Measurements from ENCODE around the gene BHLHA15.

DNA sequence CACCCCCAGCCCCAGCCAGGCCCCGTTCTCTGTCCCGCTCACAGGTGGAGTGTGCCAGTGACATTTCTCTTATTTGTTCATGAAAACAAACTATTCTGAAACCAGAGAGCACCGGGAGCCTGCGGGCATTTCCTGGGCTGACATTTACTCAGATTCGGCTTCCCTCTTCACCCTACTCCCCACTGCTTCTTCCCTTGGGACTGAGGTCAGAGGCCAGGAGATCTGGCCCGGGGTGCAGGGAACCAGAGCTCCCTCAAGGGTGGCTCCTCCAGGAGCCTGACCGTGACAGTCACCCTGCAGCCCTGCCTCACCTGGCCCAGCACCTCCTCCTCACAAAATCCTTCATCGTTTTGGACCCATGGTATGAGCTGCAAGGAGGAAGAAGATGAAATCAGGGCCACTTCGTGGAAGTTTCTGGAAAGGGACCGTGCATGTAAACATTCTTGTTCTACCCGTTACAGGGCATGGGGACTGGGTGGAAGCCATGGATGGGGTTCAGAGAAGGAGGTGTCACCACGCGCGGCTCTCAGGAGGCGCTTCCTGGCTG lies 12.2 kb downstream of the BHLHA15 start:
- TF ChIP-seq, protein P1, sequence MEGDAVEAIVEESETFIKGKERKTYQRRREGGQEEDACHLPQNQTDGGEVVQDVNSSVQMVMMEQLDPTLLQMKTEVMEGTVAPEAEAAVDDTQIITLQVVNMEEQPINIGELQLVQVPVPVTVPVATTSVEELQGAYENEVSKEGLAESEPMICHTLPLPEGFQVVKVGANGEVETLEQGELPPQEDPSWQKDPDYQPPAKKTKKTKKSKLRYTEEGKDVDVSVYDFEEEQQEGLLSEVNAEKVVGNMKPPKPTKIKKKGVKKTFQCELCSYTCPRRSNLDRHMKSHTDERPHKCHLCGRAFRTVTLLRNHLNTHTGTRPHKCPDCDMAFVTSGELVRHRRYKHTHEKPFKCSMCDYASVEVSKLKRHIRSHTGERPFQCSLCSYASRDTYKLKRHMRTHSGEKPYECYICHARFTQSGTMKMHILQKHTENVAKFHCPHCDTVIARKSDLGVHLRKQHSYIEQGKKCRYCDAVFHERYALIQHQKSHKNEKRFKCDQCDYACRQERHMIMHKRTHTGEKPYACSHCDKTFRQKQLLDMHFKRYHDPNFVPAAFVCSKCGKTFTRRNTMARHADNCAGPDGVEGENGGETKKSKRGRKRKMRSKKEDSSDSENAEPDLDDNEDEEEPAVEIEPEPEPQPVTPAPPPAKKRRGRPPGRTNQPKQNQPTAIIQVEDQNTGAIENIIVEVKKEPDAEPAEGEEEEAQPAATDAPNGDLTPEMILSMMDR (IDR thresholded peaks at IDR 0.05; ENCODE audit: insufficient read depth, low read length): no peak
- no peak for TF ChIP-seq GABPA (IDR thresholded peaks at IDR 0.05; ENCODE audit: low read depth)

Measured in HL-60 (cell line).